NCI-H146 treated with DMSO at 0.1 percent for 48 hours (cell line): ENCODE data around the gene SULT6B1.
"Not testable (repeated sequence)": the region's sequence is repeated elsewhere in the genome, so short reads cannot be mapped to it uniquely, and the experiment has no call there.

Source experiments
- DNase-seq: peaks from one replicate; lab custom pipeline; 2025; ENCODE audit not compliant: unreplicated experiment; lab: John Stamatoyannopoulos, UW

SULT6B1 gene, protein sequence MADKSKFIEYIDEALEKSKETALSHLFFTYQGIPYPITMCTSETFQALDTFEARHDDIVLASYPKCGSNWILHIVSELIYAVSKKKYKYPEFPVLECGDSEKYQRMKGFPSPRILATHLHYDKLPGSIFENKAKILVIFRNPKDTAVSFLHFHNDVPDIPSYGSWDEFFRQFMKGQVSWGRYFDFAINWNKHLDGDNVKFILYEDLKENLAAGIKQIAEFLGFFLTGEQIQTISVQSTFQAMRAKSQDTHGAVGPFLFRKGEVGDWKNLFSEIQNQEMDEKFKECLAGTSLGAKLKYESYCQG

GRCh38 chr2:37188570-37188969 is at the start of gene SULT6B1:
SULT6B1 (minus strand) TSS chr2:37188670; CDS start chr2:37188640, 30 bp downstream.
- DNase-seq: no peak

DNA sequence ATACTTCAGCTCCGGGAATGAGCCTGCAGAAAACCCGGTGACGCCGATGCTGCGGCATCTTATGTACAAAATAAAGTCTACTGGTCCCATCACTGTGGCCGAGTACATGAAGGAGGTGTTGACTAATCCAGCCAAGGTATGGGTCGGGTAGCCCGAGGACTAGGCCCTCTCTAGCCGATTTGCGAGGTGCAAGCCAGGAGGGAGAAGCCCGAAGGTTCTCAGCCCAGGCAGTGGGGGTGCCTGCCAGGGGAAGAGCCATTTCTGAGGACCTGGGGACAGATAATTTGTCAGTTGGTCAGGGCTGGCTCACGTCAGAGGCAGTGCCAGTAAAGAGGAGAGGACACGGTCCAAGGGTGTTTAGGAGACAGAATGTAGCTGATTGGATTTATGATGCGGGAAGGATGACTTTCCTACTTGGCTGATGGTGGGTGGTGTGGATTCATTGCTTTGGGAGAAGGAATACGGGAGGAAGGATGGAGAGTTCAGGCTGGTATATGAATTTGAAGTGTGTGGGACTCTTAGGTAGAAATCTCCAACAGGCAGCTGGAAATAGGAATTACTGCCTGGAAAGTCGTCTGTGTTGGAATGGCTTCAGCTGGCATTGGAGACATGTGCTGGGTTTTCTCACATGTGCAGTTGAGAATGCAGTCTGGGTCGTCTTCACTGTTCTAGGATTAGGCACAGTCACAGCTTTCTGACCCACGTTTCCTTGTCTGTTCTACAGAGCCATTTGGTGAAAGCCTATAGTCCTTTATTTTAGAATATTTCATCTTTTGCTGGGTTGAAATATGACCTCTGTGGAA is 43.9 kb upstream of the SULT6B1 start:
- DNase-seq: no peak

- peak; percentile 79 for DNase-seq
Observed at GRCh38 chr2:37231241-37232130, 43.0 kb upstream of the SULT6B1 start, which contains the start of the genes CEBPZ and NDUFAF7. CEBPZ (minus strand) TSS chr2:37231596; CDS start chr2:37231567, 29 bp downstream. NDUFAF7 (plus strand) TSS chr2:37231658; CDS start chr2:37231706, 48 bp downstream.

DNA sequence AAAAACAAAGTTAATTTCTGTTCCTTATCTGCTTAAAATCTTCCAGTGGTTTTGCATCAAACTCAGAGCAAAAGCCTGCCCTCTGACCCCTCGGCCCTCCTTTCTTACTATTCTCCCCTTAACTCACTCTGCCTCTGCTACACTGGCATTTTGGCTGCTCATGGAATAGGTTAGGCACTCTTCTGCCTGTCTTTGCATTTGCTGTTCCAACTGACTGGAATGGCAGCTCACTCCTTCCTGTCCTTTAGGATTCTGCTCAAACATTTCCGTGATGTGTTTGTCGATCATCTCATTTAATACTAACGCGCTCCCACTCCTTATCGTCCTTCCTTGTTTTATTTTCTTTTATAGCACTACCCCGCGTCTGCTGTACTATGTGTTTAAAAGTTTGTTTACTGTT is 42.1 kb upstream of the SULT6B1 start:
- DNase-seq: no peak

DNA sequence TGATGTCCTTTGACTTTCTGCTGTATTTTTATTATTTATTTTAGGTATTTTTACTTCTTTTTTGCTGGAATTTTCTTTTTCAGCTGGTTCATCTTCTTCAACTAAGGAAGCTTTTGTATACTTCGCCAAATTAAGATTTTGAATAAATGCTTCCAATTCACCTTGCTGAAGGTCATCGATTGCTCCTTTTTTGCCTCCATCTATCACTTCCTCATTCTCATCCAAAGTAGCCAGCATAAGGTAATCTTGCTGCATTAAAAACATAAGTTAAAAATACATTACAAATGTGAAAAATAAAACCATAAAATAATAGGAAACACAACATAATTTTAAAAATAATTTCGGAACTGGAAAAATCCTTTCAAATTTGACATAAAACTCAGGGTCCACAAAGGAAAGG is 40.3 kb upstream of the SULT6B1 start:
- no peak for DNase-seq

DNA sequence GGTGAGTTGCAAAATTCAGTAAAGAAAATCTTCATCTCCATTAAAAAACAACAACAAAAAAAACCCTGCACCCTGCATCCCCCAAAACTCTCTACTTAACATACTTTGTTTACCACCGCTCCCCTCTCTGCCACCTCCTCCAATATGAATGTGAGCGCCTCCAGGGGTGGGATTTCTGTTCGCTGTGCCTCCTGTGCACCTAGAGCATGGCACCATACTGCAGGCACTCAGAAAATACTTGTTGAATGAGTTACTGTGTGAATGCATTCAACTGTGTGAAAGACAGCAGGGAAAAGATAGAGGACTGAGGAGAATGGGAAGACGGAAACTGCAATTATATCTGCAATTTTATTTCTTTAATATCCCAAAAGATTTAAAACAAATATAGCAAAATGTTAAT is 38.4 kb upstream of the SULT6B1 start:
- no peak for DNase-seq

DNA sequence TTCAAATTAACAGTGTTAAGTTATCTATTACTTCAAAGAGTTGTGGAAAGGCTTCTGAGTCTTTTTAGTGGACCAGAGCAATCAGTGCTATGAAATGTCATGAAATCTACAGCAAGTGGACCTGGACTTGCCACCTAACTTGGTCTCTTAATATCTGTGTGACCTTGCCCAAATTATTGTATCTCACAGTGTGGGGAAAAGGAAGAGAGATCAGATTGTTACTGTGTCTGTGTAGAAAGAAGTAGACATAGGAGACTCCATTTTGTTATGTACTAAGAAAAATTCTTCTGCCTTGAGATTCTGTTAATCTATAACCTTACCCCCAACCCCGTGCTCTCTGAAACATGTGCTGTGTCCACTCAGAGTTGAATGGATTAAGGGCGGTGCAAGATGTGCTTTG is 36.7 kb upstream of the SULT6B1 start:
- not testable (repeated sequence) for DNase-seq

DNA sequence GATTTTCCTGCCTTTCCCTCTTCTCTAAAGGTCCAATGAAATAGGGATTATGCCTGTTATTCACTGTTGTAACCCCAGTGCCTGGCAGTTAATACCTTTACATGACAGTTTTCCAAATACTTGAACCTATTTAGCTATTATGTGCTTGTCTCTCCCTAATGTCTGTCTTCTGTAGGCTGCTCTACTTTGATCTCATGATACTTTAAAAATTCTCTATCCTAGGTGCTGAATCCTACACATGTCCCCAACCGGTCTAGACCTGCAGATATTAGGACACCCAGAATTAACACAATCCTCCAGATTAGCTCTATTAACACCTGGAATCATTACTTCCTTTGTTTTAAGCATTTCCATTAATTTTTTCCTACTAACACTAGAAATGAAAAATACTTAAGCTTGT is 35.6 kb upstream of the SULT6B1 start:
- no peak for DNase-seq

DNA sequence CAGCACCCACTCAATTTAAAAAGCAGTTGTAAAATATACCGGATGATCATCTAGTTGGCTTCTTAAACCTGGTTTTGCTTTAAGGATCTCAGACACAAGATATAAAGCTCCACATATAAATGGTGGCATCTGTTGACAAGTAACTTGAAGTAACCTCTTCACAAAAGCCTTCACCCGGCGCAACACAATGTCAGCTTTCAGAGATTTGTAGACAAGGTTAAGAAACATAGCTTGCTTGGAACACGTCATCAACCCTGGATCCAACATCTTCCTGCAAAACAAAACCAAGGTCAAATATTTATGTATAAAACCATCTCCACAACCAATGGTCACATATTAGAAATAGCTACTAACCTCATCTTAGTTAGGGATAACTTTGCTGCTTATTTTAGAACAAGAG is 34.7 kb upstream of the SULT6B1 start:
- DNase-seq: no peak

- DNase-seq: no peak
Observed at GRCh38 chr2:37219046-37219445, 30.6 kb upstream of the SULT6B1 start.

- DNase-seq: no peak
Observed at GRCh38 chr2:37215250-37215649, 26.8 kb upstream of the SULT6B1 start.

DNA sequence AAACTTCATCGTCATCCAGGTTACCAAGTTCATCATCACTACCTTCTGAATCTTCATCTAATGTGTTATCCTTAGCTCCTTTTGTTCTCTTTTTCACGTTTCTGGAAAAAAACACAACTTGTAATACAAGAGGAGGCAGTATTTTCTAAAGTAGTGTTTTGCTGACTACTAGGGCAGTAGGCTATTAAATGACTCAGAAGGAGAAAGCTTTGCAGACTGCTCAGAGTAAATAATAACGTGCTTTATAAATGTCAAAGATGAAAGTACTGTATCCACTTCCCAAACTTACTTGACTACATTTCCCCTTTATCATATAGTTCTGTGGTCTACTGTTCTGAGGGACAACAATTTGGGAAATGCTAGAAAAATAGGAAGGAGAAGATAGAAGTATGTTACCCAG is 23.5 kb upstream of the SULT6B1 start:
- no peak for DNase-seq

GRCh38 chr2:37211212-37211611 is 22.7 kb upstream of the SULT6B1 start:
- DNase-seq: no peak

GRCh38 chr2:37206760-37207159 is 18.3 kb upstream of the SULT6B1 start:
- not testable (repeated sequence) for DNase-seq

- no peak for DNase-seq
Observed at GRCh38 chr2:37205689-37206341, 17.3 kb upstream of the SULT6B1 start.

DNA sequence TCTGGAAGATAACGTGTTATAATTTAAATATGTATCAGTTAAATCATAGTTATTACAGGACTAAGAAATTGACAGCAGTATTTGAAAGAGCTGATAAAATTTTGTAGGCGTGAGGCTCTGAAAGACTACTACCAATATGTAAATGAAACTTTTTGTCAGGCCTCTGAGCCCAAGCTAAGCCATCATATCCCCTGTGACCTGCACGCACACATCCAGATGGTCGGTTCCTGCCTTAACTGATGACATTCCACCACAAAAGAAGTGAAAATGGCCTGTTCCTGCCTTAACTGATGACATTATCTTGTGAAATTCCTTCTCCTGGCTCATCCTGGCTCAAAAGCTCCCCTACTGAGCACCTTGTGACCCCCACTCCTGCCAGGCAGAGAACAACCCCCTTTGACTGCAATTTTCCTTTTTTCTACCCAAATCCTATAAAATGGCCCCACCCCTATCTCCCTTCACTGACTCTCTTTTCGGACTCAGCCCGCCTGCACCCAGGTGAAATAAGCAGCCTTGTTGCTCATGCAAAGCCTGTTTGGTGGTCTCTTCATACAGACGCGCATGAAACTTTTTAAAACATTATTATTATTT is 16.7 kb upstream of the SULT6B1 start:
- not testable (repeated sequence) for DNase-seq

GRCh38 chr2:37203708-37204107 is 15.2 kb upstream of the SULT6B1 start:
- no peak for DNase-seq

GRCh38 chr2:37201766-37202165 is 13.3 kb upstream of the SULT6B1 start:
- no peak for DNase-seq

GRCh38 chr2:37201208-37201607 is 12.7 kb upstream of the SULT6B1 start:
- no peak for DNase-seq

- no peak for DNase-seq
Observed at GRCh38 chr2:37198681-37199065, 10.2 kb upstream of the SULT6B1 start.
